ENCODE data around the gene MRPS2. TPM values are rescaled to one million over a fixed set of nuclear protein-coding genes. Genes with fewer than 3 reads are reported as not detected.

The MRPS2 gene
- total RNA-seq, 1 donor from 2014 or later = 16.8 TPM

- DNase-seq (ENCODE audit: low read depth) = no peak
Measured at GRCh38 chr9:135480071-135480939, 20.2 kb upstream of the MRPS2 start.

GRCh38 chr9:135480940-135481310 is 19.6 kb upstream of the MRPS2 start:
- no peak for DNase-seq (ENCODE audit: low read depth)

- no peak for DNase-seq (ENCODE audit: low read depth)
Measured at GRCh38 chr9:135482015-135482754, 18.3 kb upstream of the MRPS2 start.

GRCh38 chr9:135484460-135485277 is 15.8 kb upstream of the MRPS2 start:
- DNase-seq (ENCODE audit: low read depth) = no peak

- no peak for DNase-seq (ENCODE audit: low read depth)
Measured at GRCh38 chr9:135485385-135485784, 15.1 kb upstream of the MRPS2 start.

- no peak for DNase-seq (ENCODE audit: low read depth)
Measured at GRCh38 chr9:135485832-135486231, 14.7 kb upstream of the MRPS2 start.

GRCh38 chr9:135486267-135487065 is 14.0 kb upstream of the MRPS2 start:
- DNase-seq (ENCODE audit: low read depth) = no peak

DNA sequence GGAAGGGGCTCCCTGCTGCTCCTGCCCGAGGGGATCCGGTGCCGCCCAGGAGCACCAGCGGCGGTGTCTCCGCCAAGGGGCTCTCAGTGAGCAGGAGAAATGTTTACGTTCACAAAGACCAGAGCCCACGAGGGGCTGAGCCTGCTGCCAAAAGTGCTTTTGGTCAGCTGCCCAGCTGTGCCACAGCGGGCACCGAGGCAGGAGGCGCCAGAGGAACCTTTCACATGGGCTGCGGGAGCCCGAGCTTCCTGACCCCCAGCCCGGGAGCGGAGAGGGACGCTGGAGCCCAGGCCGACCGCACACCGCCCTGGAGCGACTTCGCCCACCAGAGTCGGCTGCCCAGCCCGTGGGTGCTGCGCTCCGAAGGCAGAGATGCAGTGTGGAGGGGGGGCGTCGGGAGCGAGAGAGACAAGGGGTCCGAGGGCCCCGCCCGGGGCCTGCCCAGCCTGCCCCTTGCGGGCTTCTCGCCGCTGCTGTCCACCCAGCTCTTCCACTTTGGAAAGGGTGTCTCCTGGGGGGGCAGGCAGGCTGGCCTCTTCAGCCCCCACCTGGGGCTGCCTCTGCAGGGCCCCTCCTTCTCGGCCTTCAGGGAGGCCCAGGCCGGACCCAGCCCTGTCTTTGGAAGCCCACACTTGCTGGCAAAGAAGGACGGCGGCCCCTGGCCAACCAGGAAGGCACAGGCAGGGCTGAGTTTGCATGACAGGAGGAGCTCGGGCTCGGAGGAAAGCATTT is 13.0 kb upstream of the MRPS2 start:
- DNase-seq (ENCODE audit: low read depth) = no peak

GRCh38 chr9:135488013-135488330 is 12.5 kb upstream of the MRPS2 start:
- no peak for DNase-seq (ENCODE audit: low read depth)

GRCh38 chr9:135488527-135488926 is 12.0 kb upstream of the MRPS2 start:
- DNase-seq (ENCODE audit: low read depth) = no peak

DNA sequence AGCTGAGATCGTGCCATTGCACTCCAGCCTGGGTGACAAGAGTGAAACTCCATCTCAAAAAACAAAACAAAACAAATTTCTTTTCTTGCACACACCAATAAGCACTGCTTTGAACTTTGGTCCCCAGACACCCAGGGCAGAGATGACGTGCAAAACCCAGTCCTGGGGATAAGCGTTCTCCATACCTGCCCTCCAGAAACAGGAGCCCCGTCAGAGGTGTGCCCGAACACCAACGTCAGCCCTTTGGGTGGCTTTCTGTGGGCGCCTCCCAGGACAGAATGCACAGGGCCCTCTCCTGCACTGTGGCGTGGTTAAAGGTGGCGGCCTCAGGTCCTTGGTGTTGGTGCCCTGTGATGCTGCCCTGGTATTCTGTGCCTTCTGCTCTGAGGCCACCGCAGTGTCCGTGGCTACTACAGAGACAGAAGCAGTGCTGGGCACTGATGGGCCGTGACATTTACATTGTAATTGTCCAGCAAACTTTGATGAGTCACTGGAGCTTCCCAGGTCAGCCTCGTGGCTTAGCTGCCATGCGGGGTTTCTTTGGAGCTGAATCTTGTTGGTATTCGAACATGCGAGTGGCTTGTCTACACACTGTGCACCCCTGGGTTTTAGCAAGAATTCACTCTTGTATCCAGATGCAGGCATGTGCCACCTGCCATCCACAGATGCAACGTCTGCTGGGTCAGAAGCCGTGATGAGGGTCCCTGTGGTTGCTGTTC is 11.1 kb upstream of the MRPS2 start:
- DNase-seq (ENCODE audit: low read depth) = peak; percentile 29

DNA sequence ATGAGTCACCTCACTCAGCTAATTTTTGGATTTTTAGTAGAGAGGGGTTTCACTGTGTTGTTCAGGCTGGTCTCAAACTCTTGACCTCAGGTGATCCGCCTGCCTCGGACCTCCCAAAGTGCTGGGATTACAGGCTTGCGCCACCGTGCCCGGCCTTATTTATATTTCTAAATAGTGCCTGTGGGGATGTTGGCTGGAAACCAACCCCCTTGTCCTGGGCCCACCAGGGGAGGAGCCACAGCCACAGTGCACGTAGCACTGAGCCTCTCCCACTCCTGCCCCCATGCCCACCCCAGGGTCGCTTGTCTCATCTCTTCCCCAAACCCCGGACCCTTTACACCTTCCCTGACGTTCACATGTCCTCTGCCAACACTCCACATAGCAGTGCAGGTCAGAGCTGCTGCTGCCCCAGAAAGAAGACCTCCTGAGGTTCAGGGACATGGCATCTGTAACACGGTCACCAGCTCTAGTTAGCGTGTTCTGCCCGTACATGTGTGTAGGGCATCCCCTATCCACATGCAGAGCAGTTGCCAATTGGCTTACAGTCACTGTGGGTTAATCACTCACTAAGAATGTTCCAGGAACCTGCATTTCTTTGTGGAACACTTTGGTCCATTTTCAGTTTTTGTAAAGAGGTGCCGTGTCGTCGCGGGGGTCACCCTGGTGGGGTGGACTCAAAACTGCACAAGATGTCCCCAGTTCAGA is 10.2 kb upstream of the MRPS2 start:
- DNase-seq (ENCODE audit: low read depth) = no peak

DNA sequence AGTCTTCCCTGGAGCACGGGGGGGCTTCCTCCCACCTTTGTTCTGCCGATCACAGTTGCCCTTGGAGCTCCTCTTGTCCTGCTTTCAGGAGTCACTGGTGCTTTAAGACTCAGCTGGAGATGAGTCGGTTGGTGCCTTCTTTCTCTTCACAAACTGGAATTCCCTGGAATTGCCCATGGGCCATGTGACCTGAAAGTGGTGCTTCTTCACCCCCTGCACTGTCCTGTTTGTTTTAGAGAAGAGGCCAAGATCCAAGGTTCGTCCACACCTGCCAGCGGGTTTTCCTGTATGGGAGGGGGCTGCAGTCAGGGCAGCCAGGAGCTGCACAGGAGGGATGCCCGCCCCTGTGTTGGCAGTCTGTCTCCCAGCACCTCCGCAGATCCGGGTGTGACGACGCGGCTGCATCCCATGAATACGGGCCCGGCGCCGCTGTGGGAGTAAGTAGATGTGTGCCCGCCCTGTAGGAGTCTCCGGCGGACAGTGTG is 9.5 kb upstream of the MRPS2 start:
- DNase-seq (ENCODE audit: low read depth) = no peak

DNA sequence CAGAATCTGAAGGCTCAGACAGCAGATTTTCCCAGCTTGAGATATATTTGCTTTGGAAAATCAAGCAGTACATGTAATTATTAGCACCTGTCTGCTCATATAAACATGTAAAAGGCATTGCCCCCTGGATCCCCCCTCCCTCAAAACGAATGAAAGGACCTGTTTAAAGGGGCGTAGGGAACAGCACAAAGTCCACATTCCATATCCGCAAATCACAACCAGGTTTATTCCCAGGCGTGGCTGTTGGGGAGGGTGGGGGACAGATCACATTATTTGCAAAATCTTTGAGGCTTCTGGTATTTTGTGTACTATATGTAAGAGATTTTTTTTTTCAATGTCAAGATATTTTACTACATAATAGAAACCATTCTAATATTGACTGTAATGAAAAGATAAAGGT is 8.7 kb upstream of the MRPS2 start:
- DNase-seq (ENCODE audit: low read depth) = no peak

- no peak for DNase-seq (ENCODE audit: low read depth)
Measured at GRCh38 chr9:135492886-135493669, 7.4 kb upstream of the MRPS2 start.

DNA sequence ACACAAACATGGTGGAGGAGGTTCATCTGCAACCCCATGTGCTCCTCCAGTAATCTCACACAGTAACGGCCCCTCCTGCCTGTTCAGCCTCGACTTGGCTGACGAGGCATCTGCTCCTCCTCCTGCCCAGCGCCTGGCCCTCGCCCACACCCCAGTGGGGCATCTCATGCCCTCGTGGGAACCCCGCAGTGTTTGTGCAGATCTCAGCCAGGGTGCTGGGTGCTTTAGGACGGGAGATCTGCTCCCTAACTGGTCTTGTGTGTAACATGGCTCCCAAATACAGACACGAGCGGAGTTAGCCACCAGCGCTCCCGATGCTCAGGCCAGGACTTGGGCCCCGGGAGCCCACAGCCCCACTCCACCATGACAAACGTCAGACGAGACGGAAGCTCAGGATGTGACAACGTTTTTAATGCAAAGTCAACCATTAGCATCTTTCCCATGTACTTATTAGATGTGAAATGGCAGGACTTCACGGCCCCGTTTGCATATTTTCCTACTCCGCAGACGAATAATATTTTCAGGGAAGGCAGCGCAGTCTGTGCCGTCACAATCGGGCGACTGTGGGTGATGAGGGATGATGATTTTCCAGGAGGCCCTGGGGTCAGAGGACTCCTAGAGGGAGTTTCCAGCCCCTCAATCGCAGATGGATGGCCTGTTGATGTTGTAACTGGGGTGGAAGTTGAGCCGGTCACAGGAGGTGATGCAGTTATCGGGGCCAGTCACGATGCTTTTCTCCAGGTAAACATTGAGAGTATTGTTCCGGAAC is 5.5 kb upstream of the MRPS2 start:
- DNase-seq (ENCODE audit: low read depth) = no peak

DNA sequence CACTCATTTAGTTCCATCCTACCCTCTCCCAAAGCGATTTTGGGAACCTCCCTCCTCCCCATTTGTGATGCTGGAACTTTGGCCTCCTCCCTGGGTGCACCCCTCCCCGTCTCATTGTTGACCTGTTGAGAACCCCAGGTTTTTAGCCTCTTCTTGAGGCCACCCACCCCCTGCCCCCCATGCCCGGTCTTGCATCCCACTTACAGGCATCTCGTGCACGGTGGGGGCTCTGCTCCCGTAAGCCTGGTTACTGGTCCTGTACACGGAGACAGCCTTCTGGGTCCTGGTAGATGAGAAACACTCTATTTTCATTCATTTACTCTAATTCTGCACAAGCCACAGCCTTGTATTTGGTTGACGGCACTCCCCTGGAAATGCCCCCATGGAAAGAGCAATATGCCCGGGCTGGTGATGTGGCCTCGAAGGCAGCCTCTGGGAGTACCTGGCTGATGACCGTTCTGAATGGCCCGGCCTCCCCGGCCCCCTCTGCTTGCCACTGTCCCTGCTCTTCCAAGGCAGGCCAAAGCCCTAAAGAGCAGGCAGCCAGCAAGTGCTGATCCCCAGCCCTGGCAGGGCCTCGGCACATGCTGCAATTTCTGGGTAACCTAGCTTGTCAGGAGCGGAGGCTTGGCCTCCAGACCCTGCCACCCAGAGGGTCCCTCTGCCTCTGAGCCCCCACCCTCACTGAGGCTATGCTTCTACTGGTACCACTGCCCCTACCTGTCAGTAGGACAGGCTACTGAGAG is 1.9 kb upstream of the MRPS2 start:
- no peak for DNase-seq (ENCODE audit: low read depth)
